BE2C (cell line): Measurements from ENCODE around the gene GTF3C4.
"Not testable (repeated sequence)": the region's sequence is repeated elsewhere in the genome, so short reads cannot be mapped to it uniquely, and the experiment has no call there.

ENCODE experiments used
- DNase-seq: peaks from one replicate; pipeline ENCODE4 v3.0.0-alpha.2; 2020
- H3K27me3 ChIP-seq: fragments of 250-450 bp; sonication (Bioruptor Pico); 2 replicates; pipeline ENCODE4 v1.5.1; 2020; ENCODE audit warnings: mild to moderate bottlenecking
- H3K36me3 ChIP-seq: fragments of 250-450 bp; sonication (Bioruptor Pico); 2 replicates; pipeline ENCODE4 v1.5.1; 2020; ENCODE audit warnings: mild to moderate bottlenecking
- H3K4me1 ChIP-seq: fragments of 250-450 bp; sonication (Bioruptor Pico); 2 replicates; pipeline ENCODE4 v1.5.1; 2020
- H3K4me3 ChIP-seq: 2 replicates; pipeline ENCODE4 v1.5.1; 2011; ENCODE audit warnings: low read depth, low read length
- H3K9me3 ChIP-seq: fragments of 250-450 bp; sonication (Bioruptor Pico); 2 replicates; pipeline ENCODE4 v1.5.1; 2020
- CTCF ChIP-seq: IDR thresholded peaks from 2 replicates; pipeline ENCODE4 v1.5.1; 2012; ENCODE audit warnings: mild to moderate bottlenecking, low read depth, low read length

Gene GTF3C4

DNA sequence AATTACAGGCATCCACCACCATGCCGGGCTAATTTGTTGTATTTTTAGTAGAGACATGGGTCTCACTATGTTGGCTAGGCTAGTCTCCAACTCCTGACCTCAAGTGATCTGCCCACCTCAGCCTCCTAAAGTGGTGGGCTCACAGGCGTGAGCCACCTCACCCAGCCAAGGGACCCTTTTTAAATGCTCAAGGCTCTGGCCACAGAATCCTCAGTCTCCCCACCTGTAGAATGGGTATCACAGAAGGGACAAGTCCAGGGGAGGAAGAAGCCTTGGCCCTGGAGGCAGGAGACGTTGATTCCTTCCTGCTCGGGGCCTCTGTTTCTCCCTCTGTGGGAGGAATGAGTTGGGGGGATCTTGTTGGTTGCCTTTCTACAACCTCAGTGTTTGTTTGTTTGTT, 45.7 kb downstream of the GTF3C4 start:
- Histone ChIP-seq H3K27me3 (no peaks in the 10 kb centered on the region), H3K4me3 (no peak overlapping the region), H3K4me1 (no peaks in the 10 kb centered on the region), H3K36me3 (no peaks in the 10 kb centered on the region), H3K9me3 (no peaks in the 10 kb centered on the region)
- no peak for TF ChIP-seq CTCF
- DNase-seq, result no peak

DNA sequence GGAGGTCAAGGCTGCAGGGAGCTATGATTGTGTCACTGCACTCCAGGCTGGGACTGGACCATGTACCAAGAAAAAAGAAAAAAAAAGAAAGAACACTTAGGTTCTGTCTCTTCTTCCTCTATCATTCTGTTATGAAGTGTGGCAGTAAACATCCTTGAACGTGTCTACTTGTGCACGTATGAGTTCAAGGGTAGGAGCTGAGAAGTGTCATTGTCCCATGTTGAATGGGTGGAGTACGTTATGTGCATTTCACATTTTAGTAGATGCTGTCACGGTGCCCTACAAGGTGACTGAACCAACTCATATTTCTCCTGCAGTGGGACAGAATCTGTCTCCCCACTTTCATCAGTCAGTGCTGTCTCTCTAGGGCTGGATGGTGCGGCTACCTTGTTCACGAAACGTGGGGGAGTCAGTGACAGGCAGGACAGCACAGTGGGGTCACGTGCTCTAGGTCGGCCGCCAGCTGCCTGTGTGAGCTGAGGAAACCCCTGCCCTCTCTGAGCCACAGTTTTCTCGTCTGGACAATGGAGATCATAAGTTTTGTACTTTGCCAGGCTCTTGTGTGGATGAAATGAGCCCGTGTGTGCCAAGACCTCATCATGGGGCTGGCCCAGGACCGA, 47.2 kb downstream of the GTF3C4 start:
- H3K9me3 ChIP-seq, result no peaks in the 10 kb centered on the region
- no peak overlapping the region for H3K4me3 ChIP-seq
- TF ChIP-seq CTCF, result no peak
- H3K27me3 ChIP-seq, result no peaks in the 10 kb centered on the region
- H3K36me3 ChIP-seq, result no peaks in the 10 kb centered on the region
- no peaks in the 10 kb centered on the region for H3K4me1 ChIP-seq
- no peak for DNase-seq

DNA sequence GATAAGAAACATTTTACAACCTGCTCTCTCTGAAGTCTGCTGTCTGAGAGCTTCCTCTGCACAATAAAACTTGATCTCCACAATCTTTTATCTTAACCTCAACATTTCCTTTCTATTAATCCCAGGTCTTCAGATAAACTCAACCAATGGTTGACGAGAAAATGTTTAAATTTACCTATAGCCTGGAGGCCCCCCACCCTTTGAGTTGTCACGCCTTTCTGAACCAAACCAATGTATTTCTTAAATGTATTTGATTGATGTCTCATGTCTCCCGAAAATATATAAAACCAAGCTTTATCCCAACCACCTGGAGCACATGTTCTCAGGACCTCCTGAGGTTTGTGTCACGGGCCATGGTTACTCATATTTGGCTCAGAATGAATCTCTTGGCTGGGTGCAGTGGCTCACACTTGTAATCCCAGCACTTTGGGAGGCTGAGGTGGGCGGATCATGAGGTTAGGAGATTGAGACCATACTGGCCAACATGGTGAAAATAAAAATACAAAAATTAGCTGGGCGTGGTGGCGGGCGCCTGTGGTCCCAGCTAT, 48.2 kb downstream of the GTF3C4 start:
- H3K4me1 ChIP-seq, DNase-seq, H3K9me3 ChIP-seq, H3K27me3 ChIP-seq, H3K4me3 ChIP-seq, H3K36me3 ChIP-seq: not testable (repeated sequence)

GRCh38 chr9:132721661-132722060, 51.4 kb downstream of the GTF3C4 start:
- DNase-seq, result no peak
- no peaks in the 10 kb centered on the region for H3K27me3 ChIP-seq
- H3K9me3 ChIP-seq, result no peaks in the 10 kb centered on the region
- H3K4me3 ChIP-seq, result no peak overlapping the region
- TF ChIP-seq CTCF, result no peak
- H3K4me1 ChIP-seq, result no peaks in the 10 kb centered on the region
- no peaks in the 10 kb centered on the region for H3K36me3 ChIP-seq

- Histone ChIP-seq H3K36me3 (no peaks in the 10 kb centered on the region), H3K9me3 (no peaks in the 10 kb centered on the region), H3K4me3 (no peak overlapping the region), H3K27me3 (no peaks in the 10 kb centered on the region), H3K4me1 (no peaks in the 10 kb centered on the region)
- no peak for TF ChIP-seq CTCF
- no peak for DNase-seq
These were observed 52.4 kb downstream of the GTF3C4 start for GRCh38 chr9:132722564-132723065.

GRCh38 chr9:132723809-132724208, 53.5 kb downstream of the GTF3C4 start:
- no peak for TF ChIP-seq CTCF
- H3K4me3 ChIP-seq, result no peak overlapping the region
- H3K27me3 ChIP-seq, result no peaks in the 10 kb centered on the region
- no peaks in the 10 kb centered on the region for H3K36me3 ChIP-seq
- DNase-seq, result no peak
- H3K9me3 ChIP-seq, result no peaks in the 10 kb centered on the region
- H3K4me1 ChIP-seq, result no peaks in the 10 kb centered on the region
